Right cardiac atrium (tissue), 5 donors: ENCODE data around the gene PIGR. TPM values are rescaled to one million over a fixed set of nuclear protein-coding genes. Genes with fewer than 3 reads are reported as not detected.

Experiments
- ATAC-seq, 2 donors: fragments of 200-7000 bp; cut with Tn5 transposase; one replicate each; pipeline versions ENCODE4 v1.8.0 to v1.9.1; 2020; ENCODE audit warnings: moderate library complexity in 2 of 2, mild to moderate bottlenecking in 1 of 2
- DNase-seq, 3 donors: peaks; one replicate each; pipeline ENCODE4 v3.0.0-alpha.2; 2020
- H3K27ac ChIP-seq: one replicate; pipeline ENCODE4 v1.5.1; 2013; ENCODE audit warnings: mild to moderate bottlenecking, low read length, control low read depth, moderate library complexity
- H3K27me3 ChIP-seq: one replicate; pipeline ENCODE4 v1.6.1; 2013; ENCODE audit not compliant: control insufficient read depth, insufficient read depth
- H3K4me1 ChIP-seq: one replicate; pipeline ENCODE4 v1.6.1; 2013; ENCODE audit warnings: low read length; ENCODE audit not compliant: control insufficient read depth, insufficient read depth
- H3K4me3 ChIP-seq: one replicate; pipeline ENCODE4 v1.5.1; 2013; ENCODE audit warnings: low read length, control low read depth
- H3K9me3 ChIP-seq: one replicate; pipeline ENCODE4 v1.6.1; 2013; ENCODE audit warnings: low read length; ENCODE audit not compliant: control insufficient read depth
- WGBS: extraction: QIAGEN DNeasy Blood & Tissue Kit; methylation state at CpG from one replicate; pipeline ENCODE4 v1.1.7; 2013; 5-methylcytosine and 5-hydroxymethylcytosine counted together
- intact Hi-C, 4 donors: fragments of 100-400 bp; cut with DNase I; formaldehyde crosslinking; loops; one replicate each; pipeline versions ENCODE4 v1.11.0 to v1.14.0; 2022 to 2023
- long read RNA-seq, 4 donors: library from polyadenylated mRNA; unstranded; transcript quantifications; one replicate each; pipeline ENCODE4 v2.0.0, GENCODE V29; 2020 to 2021
- polyA plus RNA-seq: library from polyadenylated mRNA; stranded (reverse); fragments of 200-250 nt; gene quantifications from one replicate; pipeline ENCODE4 v1.2.3, GENCODE V29; 2013
- total RNA-seq, 4 donors: library from RNA; stranded (reverse); fragmentation: NEBNext Ultra II Directional; extraction: Animal tissue kit (Norgen Biotek cat#: 25700); gene quantifications; one replicate each; pipeline ENCODE4 v1.2.1, GENCODE V29; 2021
- donor health status: healthy with polysubstance abuse.
- donor health status: DM: no; HTN: yes; CAD: no.
- donor health status: DM: no; HTN: no; CAD: no.
- donor health status: DM: no; HTN: yes; CAD: no; lungs with severe emphysema.
- donor health status: DM: yes; HTN: yes; CAD: no.

The PIGR gene, protein sequence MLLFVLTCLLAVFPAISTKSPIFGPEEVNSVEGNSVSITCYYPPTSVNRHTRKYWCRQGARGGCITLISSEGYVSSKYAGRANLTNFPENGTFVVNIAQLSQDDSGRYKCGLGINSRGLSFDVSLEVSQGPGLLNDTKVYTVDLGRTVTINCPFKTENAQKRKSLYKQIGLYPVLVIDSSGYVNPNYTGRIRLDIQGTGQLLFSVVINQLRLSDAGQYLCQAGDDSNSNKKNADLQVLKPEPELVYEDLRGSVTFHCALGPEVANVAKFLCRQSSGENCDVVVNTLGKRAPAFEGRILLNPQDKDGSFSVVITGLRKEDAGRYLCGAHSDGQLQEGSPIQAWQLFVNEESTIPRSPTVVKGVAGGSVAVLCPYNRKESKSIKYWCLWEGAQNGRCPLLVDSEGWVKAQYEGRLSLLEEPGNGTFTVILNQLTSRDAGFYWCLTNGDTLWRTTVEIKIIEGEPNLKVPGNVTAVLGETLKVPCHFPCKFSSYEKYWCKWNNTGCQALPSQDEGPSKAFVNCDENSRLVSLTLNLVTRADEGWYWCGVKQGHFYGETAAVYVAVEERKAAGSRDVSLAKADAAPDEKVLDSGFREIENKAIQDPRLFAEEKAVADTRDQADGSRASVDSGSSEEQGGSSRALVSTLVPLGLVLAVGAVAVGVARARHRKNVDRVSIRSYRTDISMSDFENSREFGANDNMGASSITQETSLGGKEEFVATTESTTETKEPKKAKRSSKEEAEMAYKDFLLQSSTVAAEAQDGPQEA
- total RNA-seq (under 1 TPM in 3 of 4 donors, not detected in 1; 0.09 to 0.59 (median 0.17) TPM), polyA plus RNA-seq (0.23 TPM)
- long read RNA-seq, donor 1, full-length matches to known transcripts, result 1 of 1 reads
- long read RNA-seq, donor 1, partial matches to known transcripts, result 0 of 1 reads
- long read RNA-seq, donor 1, other reads (novel, unspliced or antisense), result 0 of 1 reads
- long read RNA-seq, donor 2, result 0 reads
- long read RNA-seq, donor 3, result 0 reads
- long read RNA-seq, donor 4, result 0 reads

DNA sequence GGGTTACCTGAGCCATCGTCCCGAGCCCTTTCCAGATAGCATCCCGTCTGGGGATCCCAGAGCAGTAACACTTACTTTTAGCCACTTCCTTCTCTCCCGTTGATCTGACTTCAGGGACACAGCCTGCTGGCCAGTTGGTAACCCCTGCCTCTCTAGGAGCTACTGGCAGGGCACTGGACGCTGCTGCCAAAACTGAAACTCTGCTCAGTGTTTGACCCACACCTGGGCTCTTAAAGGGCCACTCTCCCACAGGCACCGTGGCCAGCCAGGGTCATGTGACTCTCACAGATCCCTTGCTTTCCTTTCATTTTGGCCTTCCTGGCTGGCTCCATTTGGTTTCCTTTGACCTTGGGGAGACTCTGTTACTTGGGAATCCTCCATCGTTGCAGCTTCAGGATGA is at the start of gene PIGR:
Gene PIGR, minus strand, starts transcription at position 206 of the 400 bp plus-strand sequence. CDS start 5,935 bp downstream, outside the sequence.
- H3K9me3 ChIP-seq, result no peaks in the 10 kb centered on the region
- no peaks in the 10 kb centered on the region for H3K27me3 ChIP-seq
- no peaks in the 10 kb centered on the region for H3K4me1 ChIP-seq
- H3K4me3 ChIP-seq, result no peak within 1 kb of the TSS
- H3K27ac ChIP-seq, result no peak within 1 kb of the TSS
- ATAC-seq (no peak), DNase-seq (no peak)
- intact Hi-C loops, result no loop called here
- 51% methylated on average over 7 of the region's 7 CpGs for WGBS

DNA sequence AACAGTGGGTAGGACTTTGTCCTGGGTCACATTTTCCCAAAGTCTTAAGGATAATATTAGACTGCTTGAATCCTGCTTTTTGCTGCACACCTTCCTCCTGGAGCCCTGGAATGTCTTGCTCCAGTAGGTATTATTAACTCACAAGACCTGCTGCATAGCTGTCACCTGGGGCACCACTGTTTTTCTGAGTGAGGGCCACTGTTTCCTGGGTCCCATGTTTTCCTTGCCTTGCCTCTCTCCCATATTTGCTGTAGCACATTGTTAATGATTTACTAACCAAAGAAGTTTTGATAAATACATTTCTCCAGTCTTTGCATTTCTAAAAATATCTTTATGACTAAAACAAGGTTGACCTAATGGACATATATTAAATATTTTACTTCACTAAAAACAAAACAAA is 46.5 kb upstream of the PIGR start:
- no peak overlapping the region for H3K4me3 ChIP-seq
- ATAC-seq (no peak), DNase-seq (no peak)
- no peaks in the 10 kb centered on the region for H3K27me3 ChIP-seq
- H3K4me1 ChIP-seq, result no peaks in the 10 kb centered on the region
- H3K9me3 ChIP-seq, result no peaks in the 10 kb centered on the region
- intact Hi-C loops, result no loop called here
- no peak overlapping the region for H3K27ac ChIP-seq

DNA sequence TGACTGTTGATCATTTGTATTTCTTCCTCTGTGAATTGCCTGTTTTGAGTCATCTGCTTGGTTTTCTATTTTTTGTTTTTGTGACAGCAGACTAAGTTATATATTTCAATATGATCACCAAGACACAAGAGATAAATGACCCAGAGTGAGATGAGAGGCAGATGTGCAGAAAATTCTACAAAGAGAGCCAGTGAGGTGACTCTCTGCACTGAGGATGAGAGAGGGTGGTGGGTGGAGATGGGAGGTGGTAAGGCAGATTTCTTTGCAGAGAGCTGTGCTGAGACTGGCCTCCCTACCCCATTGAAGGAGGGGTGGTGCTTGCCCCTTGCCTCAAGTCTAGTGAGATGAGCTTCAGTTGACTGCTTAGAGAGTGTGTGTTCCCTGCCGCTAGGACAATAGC is 41.6 kb upstream of the PIGR start:
- intact Hi-C loops, result loop anchor here in 1 of 4 donors (10.0 kb wide), 1 partner anchor 353 kb away; the partner anchor contains the start of gene DYRK3
- Histone ChIP-seq H3K27me3 (no peaks in the 10 kb centered on the region), H3K4me1 (no peaks in the 10 kb centered on the region), H3K4me3 (no peak overlapping the region), H3K9me3 (no peaks in the 10 kb centered on the region), H3K27ac (no peak overlapping the region)
- WGBS, result 93% methylated on average over 1 of the region's 1 CpG
- no peak for DNase-seq
- ATAC-seq, result no peak

DNA sequence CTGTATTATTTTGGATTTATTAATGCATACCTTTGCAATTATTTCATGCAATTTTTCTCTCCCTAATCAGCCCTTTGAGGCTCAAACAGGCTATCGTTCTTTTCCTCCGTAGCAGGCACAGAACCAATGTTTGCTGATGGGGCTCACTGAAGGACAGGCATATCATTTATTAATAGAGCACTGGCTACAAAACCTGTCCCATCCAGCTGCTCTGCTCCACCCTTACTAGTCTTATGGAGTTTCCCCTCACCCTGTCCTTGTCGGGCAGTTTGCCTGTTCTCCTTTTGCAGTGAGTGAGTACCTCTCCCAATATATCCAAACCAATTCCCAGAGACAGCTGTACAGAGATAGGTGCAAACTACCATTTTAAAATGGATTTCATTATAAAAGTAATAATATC is 40.6 kb upstream of the PIGR start:
- no peaks in the 10 kb centered on the region for H3K27me3 ChIP-seq
- H3K4me3 ChIP-seq, result no peak overlapping the region
- H3K27ac ChIP-seq, result no peak overlapping the region
- no peaks in the 10 kb centered on the region for H3K9me3 ChIP-seq
- no peaks in the 10 kb centered on the region for H3K4me1 ChIP-seq
- WGBS, result 57% methylated on average over 3 of the region's 3 CpGs
- DNase-seq, result no peak
- ATAC-seq, result no peak
- intact Hi-C loops, result loop anchor here in 1 of 4 donors (10.0 kb wide), 1 partner anchor 352 kb away; the partner anchor contains the start of gene DYRK3

DNA sequence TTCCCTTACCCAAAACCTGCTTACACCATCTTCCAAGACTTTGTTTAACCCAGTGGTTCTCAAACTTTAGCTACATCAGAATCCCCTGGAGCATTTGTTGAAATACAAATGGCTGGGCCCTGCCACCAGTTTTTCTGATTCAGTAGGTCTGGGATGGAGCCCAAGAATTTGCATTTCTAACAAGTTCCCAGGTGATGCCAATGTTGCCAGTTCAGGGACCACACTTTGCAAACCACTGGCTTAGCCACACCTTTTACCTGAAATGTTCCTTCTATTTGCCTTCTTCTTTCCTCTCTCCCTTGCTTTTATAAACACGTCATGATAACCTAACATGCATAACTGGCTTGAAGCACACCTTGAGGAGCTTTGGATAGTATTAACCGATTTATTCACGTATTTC is 40.1 kb upstream of the PIGR start:
- 80% methylated on average over 3 of the region's 3 CpGs for WGBS
- Histone ChIP-seq H3K27me3 (no peaks in the 10 kb centered on the region), H3K27ac (no peak overlapping the region), H3K4me3 (no peak overlapping the region), H3K4me1 (no peaks in the 10 kb centered on the region), H3K9me3 (no peaks in the 10 kb centered on the region)
- ATAC-seq (no peak), DNase-seq (no peak)
- intact Hi-C loops, result loop anchor here in 1 of 4 donors (10.0 kb wide), 1 partner anchor 352 kb away; the partner anchor contains the start of gene DYRK3

DNA sequence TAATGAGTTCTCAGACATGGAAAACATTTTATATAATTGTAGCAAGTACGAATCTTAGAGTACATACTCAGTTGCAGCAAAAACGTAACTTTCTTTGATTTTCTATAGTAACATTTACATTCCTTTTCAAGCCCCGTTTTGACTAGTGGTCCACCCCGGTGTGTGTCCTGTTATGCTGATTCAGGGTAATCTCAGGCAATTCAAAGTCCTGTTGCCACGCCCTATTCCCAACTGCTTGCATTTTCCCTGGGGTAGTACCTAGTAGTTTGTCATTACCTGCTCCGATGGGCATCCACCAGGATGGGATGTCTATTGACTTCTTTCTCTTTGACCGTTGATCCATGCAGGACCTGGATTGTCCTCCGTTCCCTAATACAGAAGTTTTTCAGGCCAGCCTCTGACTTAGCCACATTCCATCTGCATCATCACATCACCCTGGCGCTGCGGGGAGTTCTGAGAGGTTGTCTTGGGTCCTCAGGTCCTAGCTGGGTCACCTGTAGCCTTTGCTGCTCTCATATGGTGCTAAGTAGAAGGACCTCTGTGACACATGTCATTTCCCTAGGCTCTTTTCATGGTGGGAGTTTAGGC is 39.0 kb upstream of the PIGR start:
- H3K4me1 ChIP-seq, result no peaks in the 10 kb centered on the region
- H3K27ac ChIP-seq, result no peak overlapping the region
- intact Hi-C loops, result loop anchor here in 1 of 4 donors (10.0 kb wide), 1 partner anchor 350 kb away; the partner anchor contains the start of gene DYRK3
- WGBS, result 65% methylated on average over 10 of the region's 10 CpGs
- H3K4me3 ChIP-seq, result no peak overlapping the region
- DNase-seq (no peak), ATAC-seq (no peak)
- no peaks in the 10 kb centered on the region for H3K27me3 ChIP-seq
- H3K9me3 ChIP-seq, result no peaks in the 10 kb centered on the region

DNA sequence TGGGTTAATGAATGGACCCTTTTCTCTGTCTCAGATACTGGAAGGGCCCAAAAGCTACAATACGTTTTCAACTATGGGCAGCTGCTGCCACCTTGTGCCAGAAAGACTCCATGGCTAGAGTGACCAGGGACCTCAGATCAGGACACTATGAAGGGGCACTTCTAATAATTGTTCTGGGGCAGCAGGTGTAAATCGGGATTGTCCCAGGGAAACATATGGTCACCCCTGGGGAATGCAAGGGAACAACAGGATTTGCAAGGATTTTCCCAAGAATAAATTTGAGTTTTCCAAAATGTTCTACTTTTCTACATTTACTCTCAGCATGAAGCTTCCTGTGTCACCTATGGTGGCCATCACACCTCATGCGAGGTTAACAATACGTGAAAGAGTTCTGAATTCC is 36.0 kb upstream of the PIGR start:
- Histone ChIP-seq H3K4me1 (no peaks in the 10 kb centered on the region), H3K27ac (no peak overlapping the region), H3K27me3 (no peaks in the 10 kb centered on the region), H3K9me3 (no peaks in the 10 kb centered on the region), H3K4me3 (no peak overlapping the region)
- peak; percentile 78 to 80 for ATAC-seq
- DNase-seq, result peak; percentile 27 to 61 (median 58)
- 26% methylated on average over 4 of the region's 4 CpGs for WGBS
- intact Hi-C loops, result loop anchor here in 1 of 4 donors (10.0 kb wide), 1 partner anchor 347 kb away; the partner anchor contains the start of gene DYRK3

DNA sequence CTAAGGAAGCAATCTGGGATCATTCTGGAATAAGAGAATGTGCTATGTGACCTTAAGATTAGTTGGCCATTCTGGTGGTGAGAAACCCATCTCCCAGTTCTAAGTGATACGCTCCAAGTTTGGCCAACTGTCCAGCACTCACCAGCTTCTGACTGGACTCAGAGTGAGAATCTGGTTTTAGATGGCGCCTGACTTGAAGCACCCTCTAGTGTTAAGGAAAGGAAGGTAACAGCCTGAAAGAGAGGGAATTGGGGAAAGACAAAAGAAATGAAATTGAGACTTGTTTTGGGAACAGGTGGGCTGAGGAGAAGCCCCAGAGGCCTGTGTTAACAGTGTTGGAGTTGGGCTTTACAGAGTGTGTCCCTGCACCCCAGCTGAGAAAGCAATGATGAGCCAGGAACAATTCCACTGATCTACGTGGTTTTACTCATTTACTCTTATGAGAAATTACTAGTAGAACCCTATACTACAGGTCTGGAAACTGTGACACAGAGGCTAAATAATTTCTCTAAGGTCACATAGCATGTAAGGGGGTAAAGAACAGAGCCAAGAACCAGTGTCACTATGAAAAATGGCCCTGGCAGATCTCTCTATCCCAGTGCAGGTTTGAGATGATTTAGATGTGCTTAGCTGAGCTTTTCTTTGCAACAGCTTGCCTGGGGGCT is 33.2 kb upstream of the PIGR start:
- no peak for ATAC-seq
- no peaks in the 10 kb centered on the region for H3K9me3 ChIP-seq
- 79% methylated on average over 3 of the region's 3 CpGs for WGBS
- no peaks in the 10 kb centered on the region for H3K27me3 ChIP-seq
- DNase-seq, result no peak
- H3K27ac ChIP-seq, result no peak overlapping the region
- H3K4me3 ChIP-seq, result no peak overlapping the region
- intact Hi-C loops, result loop anchor here in 1 of 4 donors (10.0 kb wide), 1 partner anchor 345 kb away; the partner anchor contains the start of gene DYRK3
- H3K4me1 ChIP-seq, result no peaks in the 10 kb centered on the region

DNA sequence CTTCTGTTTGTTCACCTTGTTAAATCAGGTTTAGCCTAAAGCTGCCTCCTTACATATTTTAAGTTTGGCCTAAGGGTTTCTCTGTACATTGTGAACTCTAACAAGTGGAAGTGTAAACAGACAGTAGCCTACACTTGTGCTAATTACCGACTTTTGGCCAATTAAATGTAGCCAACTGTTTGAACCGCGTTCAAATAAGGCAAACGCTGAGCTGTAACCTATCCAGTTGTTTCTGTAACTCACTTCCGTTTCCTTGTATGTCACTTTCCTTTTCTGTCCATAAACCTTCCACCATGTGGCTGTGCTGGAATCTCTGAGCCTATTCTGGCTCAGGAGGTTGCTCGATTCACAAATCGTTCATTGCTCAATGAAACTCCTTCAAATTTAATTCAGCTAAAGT is 32.0 kb upstream of the PIGR start:
- H3K4me3 ChIP-seq, result no peak overlapping the region
- H3K27ac ChIP-seq, result no peak overlapping the region
- DNase-seq (no peak), ATAC-seq (no peak)
- WGBS, result 83% methylated on average over 7 of the region's 7 CpGs
- H3K27me3 ChIP-seq, result no peaks in the 10 kb centered on the region
- intact Hi-C loops, result no loop called here
- no peaks in the 10 kb centered on the region for H3K9me3 ChIP-seq
- no peaks in the 10 kb centered on the region for H3K4me1 ChIP-seq

DNA sequence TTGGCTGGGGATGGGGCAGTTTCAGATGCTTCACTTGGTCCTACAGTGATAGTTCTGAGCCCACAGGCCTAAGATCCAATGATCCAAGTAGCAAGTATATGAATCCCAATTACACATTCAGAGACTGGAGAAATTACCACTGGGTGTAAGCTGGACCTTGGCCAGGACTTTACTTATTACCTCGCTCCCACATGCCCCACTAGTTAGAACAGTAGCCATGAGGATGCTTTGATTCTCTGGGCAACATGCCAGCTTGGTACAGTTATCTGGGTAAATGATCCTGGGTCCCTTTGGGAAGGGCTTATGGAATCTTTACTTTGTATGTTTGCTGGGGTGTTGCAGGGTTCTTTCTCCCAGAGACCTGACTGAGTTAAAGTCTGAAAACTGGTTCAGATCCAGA is 29.0 kb upstream of the PIGR start:
- intact Hi-C loops, result no loop called here
- WGBS, result 70% methylated on average over 1 of the region's 1 CpG

More for the DNA sequence above, 29.0 kb upstream of the PIGR start:
- H3K9me3 ChIP-seq, result no peaks in the 10 kb centered on the region
- no peaks in the 10 kb centered on the region for H3K27me3 ChIP-seq
- DNase-seq (no peak), ATAC-seq (no peak)
- no peaks in the 10 kb centered on the region for H3K4me1 ChIP-seq
- no peak overlapping the region for H3K4me3 ChIP-seq
- no peak overlapping the region for H3K27ac ChIP-seq
